Breast epithelium (tissue), 4 donors: Measurements from ENCODE around the gene XPO6. TPM values are rescaled to one million over a fixed set of nuclear protein-coding genes. Genes with fewer than 3 reads are reported as not detected.

Source experiments
- DNase-seq, 2 donors: peaks; one replicate each; pipeline ENCODE4 v3.0.0-alpha.2; 2019; ENCODE audit warnings: low spot score in 2 of 2
- H3K27ac ChIP-seq, 2 donors: fragments of 200-600 bp; sonication (generic) in 1 of 2; one replicate each; pipeline ENCODE4 v1.5.1; 2016 to 2019; ENCODE audit warnings: mild to moderate bottlenecking in 1 of 2
- H3K27me3 ChIP-seq, 2 donors: fragments of 200-600 bp; sonication (generic) in 1 of 2; one replicate each; pipeline versions ENCODE4 v1.5.1 to v1.6.0; 2017 to 2019; ENCODE audit warnings: control low read depth in 1 of 2, mild to moderate bottlenecking in 1 of 2
- H3K36me3 ChIP-seq: fragments of 200-600 bp; one replicate; pipeline ENCODE4 v1.5.1; 2019
- H3K4me1 ChIP-seq, 2 donors: fragments of 200-600 bp; sonication (generic); one replicate each; pipeline ENCODE4 v1.5.1; 2016 to 2019; ENCODE audit warnings: control low read depth in 1 of 2
- H3K4me3 ChIP-seq, 3 donors: fragments of 200-600 bp; sonication (generic); 1 replicate in 2 of 3; 2 replicates in 1 of 3; pipeline ENCODE4 v1.5.1; 2016 to 2019; ENCODE audit warnings: mild to moderate bottlenecking in 3 of 3, moderate library complexity in 2 of 3
- H3K9me3 ChIP-seq, 2 donors: fragments of 200-600 bp; sonication (generic) in 1 of 2; one replicate each; pipeline ENCODE4 v1.5.1; 2016 to 2019; ENCODE audit warnings: control low read depth in 1 of 2
- CTCF ChIP-seq, 3 donors: fragments of 450-650 bp; IDR thresholded peaks; one replicate each; pipeline ENCODE4 v1.5.1; 2016 to 2017; ENCODE audit warnings: antibody characterized with exemption in 3 of 3, mild to moderate bottlenecking in 3 of 3, moderate library complexity in 3 of 3
- POLR2A ChIP-seq: fragments of 450-650 bp; IDR thresholded peaks from one replicate; pipeline ENCODE4 v1.6.1; 2016; ENCODE audit warnings: antibody characterized with exemption, mild to moderate bottlenecking, moderate library complexity
- POLR2AphosphoS5 ChIP-seq, 3 donors: sonication (generic); formaldehyde crosslinking; IDR thresholded peaks; one replicate each; pipeline ENCODE4 v1.6.1; 2017; ENCODE audit warnings: antibody characterized with exemption in 3 of 3
- intact Hi-C: fragments of 100-400 bp; cut with DNase I; formaldehyde crosslinking; loops from one replicate; pipeline ENCODE4 v1.15.1; 2023; ENCODE audit warnings: low total_unique reads
- total RNA-seq, 3 donors: library from RNA; depleted of rRNA; stranded (reverse); fragments of >200 nt; gene quantifications; one replicate each; pipeline ENCODE4 v1.1.0, GENCODE V29; 2016

XPO6 gene
- total RNA-seq, 3 donors from 2014 or later: 66.4 to 84.6 (median 67.4) TPM

GRCh38 chr16:28204622-28205021 lies 7.1 kb downstream of the XPO6 start:
- intact Hi-C loops: no loop called here
- Histone ChIP-seq H3K4me1 (no peaks in the 10 kb centered on the region), H3K9me3 (no peaks in the 10 kb centered on the region), H3K4me3 (no peak overlapping the region), H3K27ac (no peak overlapping the region), H3K27me3 (no peaks in the 10 kb centered on the region), H3K36me3 (no peaks in the 10 kb centered on the region)
- no peak for TF ChIP-seq CTCF (IDR thresholded peaks at IDR 0.05)
- no peak for TF ChIP-seq POLR2AphosphoS5 (IDR thresholded peaks at IDR 0.05)
- no peak for TF ChIP-seq POLR2A
- DNase-seq: no peak

GRCh38 chr16:28204204-28204603 lies 7.6 kb downstream of the XPO6 start:
- no peaks in the 10 kb centered on the region for H3K9me3 ChIP-seq
- H3K27ac ChIP-seq: no peak overlapping the region

GRCh38 chr16:28202147-28202746 lies 9.5 kb downstream of the XPO6 start:
- Histone ChIP-seq H3K9me3 (no peaks in the 10 kb centered on the region), H3K36me3 (no peaks in the 10 kb centered on the region), H3K27me3 (no peaks in the 10 kb centered on the region), H3K4me1 (no peaks in the 10 kb centered on the region), H3K4me3 (no peak overlapping the region), H3K27ac (no peak overlapping the region)
- DNase-seq: no peak
- intact Hi-C loops: no loop called here
- TF ChIP-seq POLR2AphosphoS5 (IDR thresholded peaks at IDR 0.05): no peak
- no peak for TF ChIP-seq CTCF (IDR thresholded peaks at IDR 0.05)
- no peak for TF ChIP-seq POLR2A

More at GRCh38 chr16:28204204-28204603, 7.6 kb downstream of the XPO6 start:
- Histone ChIP-seq H3K27me3 (no peaks in the 10 kb centered on the region), H3K4me3 (no peak overlapping the region), H3K4me1 (no peaks in the 10 kb centered on the region), H3K36me3 (no peaks in the 10 kb centered on the region)
- intact Hi-C loops: no loop called here
- no peak for DNase-seq
- TF ChIP-seq POLR2A: no peak
- TF ChIP-seq CTCF (IDR thresholded peaks at IDR 0.05): no peak
- no peak for TF ChIP-seq POLR2AphosphoS5 (IDR thresholded peaks at IDR 0.05)

- Histone ChIP-seq H3K27ac (no peak overlapping the region), H3K36me3 (no peaks in the 10 kb centered on the region), H3K4me1 (no peaks in the 10 kb centered on the region), H3K27me3 (no peaks in the 10 kb centered on the region), H3K4me3 (no peak overlapping the region), H3K9me3 (no peaks in the 10 kb centered on the region)
- DNase-seq: no peak
- intact Hi-C loops: no loop called here
- TF ChIP-seq POLR2AphosphoS5 (IDR thresholded peaks at IDR 0.05) (no peak), CTCF (IDR thresholded peaks at IDR 0.05) (no peak), POLR2A (no peak)
Observed at GRCh38 chr16:28200661-28201060, 11.1 kb downstream of the XPO6 start.

GRCh38 chr16:28196387-28196987 lies 15.3 kb downstream of the XPO6 start:
- Histone ChIP-seq H3K4me1 (no peaks in the 10 kb centered on the region), H3K36me3 (no peaks in the 10 kb centered on the region), H3K4me3 (no peak overlapping the region), H3K27ac (no peak overlapping the region), H3K27me3 (no peaks in the 10 kb centered on the region), H3K9me3 (no peaks in the 10 kb centered on the region)
- intact Hi-C loops: no loop called here
- no peak for TF ChIP-seq POLR2A
- TF ChIP-seq POLR2AphosphoS5 (IDR thresholded peaks at IDR 0.05): no peak
- TF ChIP-seq CTCF (IDR thresholded peaks at IDR 0.05): no peak
- DNase-seq: no peak
